Natural killer cell treated with Interleukin-12 subunit alpha and Interleukin-12 subunit beta and Interleukin-15 and Interleukin-18, amount 100 ng/mL, for 72 hours (primary cell): Measurements from ENCODE around the gene SIPA1L3. TPM values are rescaled to one million over a fixed set of nuclear protein-coding genes. Genes with fewer than 3 reads are reported as not detected.
"Not testable (repeated sequence)": the region's sequence is repeated elsewhere in the genome, so short reads cannot be mapped to it uniquely, and the experiment has no call there.

ENCODE experiments used
- ATAC-seq, 2 donors: fragments of 150-1000 bp; cut with Tn5 transposase in 1 of 2; sonication (Bioruptor Pico), chemical (Tn5 transposase) in 1 of 2; 2 replicates each; pipeline ENCODE4 v1.10.0; 2021
- DNase-seq: peaks from one replicate; pipeline ENCODE4 v3.0.0; 2022; ENCODE audit warnings: low spot score
- H3K27ac Mint-ChIP-seq, 2 donors: 1 replicate in 1 of 2; 2 replicates in 1 of 2; pipeline ENCODE4 v1.8.0; 2022; ENCODE audit warnings: mixed read lengths in 2 of 2, mild to moderate bottlenecking in 1 of 2, moderate library complexity in 1 of 2
- H3K27me3 Mint-ChIP-seq, 2 donors: 1 replicate in 1 of 2; 2 replicates in 1 of 2; pipeline ENCODE4 v1.8.0; 2022; ENCODE audit warnings: mixed read lengths in 2 of 2
- H3K36me3 Mint-ChIP-seq: one replicate; pipeline ENCODE4 v1.8.0; 2022; ENCODE audit warnings: mixed read lengths
- H3K4me1 Mint-ChIP-seq, 2 donors: 1 replicate in 1 of 2; 2 replicates in 1 of 2; pipeline ENCODE4 v1.8.0; 2022; ENCODE audit warnings: low read depth in 2 of 2, mixed read lengths in 2 of 2, mild to moderate bottlenecking in 1 of 2
- H3K4me3 Mint-ChIP-seq: one replicate; pipeline ENCODE4 v1.8.0; 2022; ENCODE audit warnings: mixed read lengths
- H3K9me3 Mint-ChIP-seq: 2 replicates; pipeline ENCODE4 v1.8.0; 2022; ENCODE audit warnings: mixed read lengths
- total RNA-seq, 2 donors: library from RNA; stranded (reverse); gene quantifications; one replicate each; pipeline ENCODE4 v1.2.3, GENCODE V29; 2022

Gene SIPA1L3, protein sequence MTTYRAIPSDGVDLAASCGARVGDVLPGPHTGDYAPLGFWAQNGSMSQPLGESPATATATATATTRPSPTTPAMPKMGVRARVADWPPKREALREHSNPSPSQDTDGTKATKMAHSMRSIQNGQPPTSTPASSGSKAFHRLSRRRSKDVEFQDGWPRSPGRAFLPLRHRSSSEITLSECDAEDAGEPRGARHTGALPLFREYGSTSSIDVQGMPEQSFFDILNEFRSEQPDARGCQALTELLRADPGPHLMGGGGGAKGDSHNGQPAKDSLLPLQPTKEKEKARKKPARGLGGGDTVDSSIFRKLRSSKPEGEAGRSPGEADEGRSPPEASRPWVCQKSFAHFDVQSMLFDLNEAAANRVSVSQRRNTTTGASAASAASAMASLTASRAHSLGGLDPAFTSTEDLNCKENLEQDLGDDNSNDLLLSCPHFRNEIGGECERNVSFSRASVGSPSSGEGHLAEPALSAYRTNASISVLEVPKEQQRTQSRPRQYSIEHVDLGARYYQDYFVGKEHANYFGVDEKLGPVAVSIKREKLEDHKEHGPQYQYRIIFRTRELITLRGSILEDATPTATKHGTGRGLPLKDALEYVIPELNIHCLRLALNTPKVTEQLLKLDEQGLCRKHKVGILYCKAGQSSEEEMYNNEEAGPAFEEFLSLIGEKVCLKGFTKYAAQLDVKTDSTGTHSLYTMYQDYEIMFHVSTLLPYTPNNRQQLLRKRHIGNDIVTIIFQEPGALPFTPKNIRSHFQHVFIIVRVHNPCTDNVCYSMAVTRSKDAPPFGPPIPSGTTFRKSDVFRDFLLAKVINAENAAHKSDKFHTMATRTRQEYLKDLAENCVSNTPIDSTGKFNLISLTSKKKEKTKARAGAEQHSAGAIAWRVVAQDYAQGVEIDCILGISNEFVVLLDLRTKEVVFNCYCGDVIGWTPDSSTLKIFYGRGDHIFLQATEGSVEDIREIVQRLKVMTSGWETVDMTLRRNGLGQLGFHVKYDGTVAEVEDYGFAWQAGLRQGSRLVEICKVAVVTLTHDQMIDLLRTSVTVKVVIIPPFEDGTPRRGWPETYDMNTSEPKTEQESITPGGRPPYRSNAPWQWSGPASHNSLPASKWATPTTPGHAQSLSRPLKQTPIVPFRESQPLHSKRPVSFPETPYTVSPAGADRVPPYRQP (N-terminal part only)
- total RNA-seq = 10 to 100 TPM; 16.8 to 31.0 TPM

DNA sequence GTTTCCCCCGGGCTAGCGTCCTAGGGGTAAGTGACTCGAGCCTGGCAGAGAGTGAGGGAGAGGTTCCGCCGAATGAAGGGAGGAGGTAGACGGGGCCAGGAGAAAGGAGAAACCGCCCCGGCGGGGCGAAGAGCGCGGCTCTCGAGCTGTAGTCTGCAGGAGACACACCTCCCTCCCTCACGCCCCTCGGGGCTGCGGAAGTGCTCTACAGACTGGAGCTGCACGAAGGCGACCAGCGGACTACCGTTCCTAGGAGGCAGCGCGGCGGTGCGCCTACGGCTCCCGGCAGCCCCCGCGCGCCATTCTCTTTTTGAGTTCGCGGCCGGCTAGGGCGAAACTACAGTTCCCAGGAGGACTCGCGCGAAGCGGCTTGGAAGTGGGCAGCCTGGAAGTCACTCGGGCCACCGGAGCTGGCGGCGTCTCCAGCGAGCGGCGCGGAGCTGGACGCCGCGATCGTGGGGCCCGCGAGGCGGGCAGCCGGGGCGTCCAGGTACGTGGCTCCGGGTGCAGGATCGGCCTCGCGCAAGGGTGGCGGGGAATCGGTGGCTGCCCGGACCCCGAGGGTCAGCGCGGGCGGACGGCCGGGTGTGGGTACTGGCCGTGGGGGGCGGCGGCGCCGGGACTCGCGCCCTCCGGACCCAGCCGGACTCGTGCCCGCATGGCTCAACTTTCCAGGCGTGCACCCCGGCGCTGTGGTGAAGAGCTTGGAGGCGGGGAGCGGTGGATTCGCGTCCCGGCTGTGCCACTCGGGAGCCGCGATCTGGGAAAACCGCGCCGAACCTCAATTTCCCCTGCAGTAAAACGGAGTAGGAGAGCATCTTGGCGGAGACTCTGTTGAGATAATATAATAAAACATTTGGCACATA is at the start of gene SIPA1L3:
SIPA1L3 (plus strand) TSS at position 340 of the 866 bp plus-strand sequence. CDS start 174,358 bp downstream, outside the sequence.
- H3K27me3 Mint-ChIP-seq = no peaks in the 10 kb centered on the region
- peak; percentile 98 to 99 for ATAC-seq
- peak; percentile 95 for DNase-seq
- no peaks in the 10 kb centered on the region for H3K36me3 Mint-ChIP-seq
- H3K4me3 Mint-ChIP-seq = peak within 1 kb of the TSS; percentile 93
- no peaks in the 10 kb centered on the region for H3K9me3 Mint-ChIP-seq
- H3K4me1 Mint-ChIP-seq = peaks cover 19 to 20% of the 10 kb centered on the region in 2 donors
- peak within 1 kb of the TSS; percentile 46 to 82 for H3K27ac Mint-ChIP-seq

DNA sequence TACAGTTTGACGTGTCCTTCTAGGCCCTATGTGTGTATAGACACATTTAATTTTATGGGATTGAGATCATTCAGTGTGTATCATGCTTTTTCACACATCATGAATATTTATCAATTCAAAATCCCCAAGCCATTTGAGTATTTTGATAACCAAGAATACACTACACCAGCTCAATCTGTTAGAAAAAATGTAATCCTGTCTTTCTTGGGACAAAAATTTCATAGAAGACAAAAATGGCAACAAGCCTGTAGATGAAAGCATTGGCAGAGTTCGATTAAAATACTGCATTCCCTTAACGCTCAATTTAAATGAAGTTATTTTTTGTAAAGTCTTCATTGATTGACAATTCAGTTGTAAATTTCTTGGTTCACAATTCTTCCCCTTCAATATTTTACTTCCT is 42.5 kb upstream of the SIPA1L3 start:
- no peaks in the 10 kb centered on the region for H3K4me1 Mint-ChIP-seq
- H3K36me3 Mint-ChIP-seq = no peaks in the 10 kb centered on the region
- DNase-seq (no peak), ATAC-seq (no peak)
- H3K9me3 Mint-ChIP-seq = no peaks in the 10 kb centered on the region
- H3K27ac Mint-ChIP-seq = no peak overlapping the region
- H3K27me3 Mint-ChIP-seq = peaks cover 0 to 2% of the 10 kb centered on the region in 2 donors
- H3K4me3 Mint-ChIP-seq = no peak overlapping the region

DNA sequence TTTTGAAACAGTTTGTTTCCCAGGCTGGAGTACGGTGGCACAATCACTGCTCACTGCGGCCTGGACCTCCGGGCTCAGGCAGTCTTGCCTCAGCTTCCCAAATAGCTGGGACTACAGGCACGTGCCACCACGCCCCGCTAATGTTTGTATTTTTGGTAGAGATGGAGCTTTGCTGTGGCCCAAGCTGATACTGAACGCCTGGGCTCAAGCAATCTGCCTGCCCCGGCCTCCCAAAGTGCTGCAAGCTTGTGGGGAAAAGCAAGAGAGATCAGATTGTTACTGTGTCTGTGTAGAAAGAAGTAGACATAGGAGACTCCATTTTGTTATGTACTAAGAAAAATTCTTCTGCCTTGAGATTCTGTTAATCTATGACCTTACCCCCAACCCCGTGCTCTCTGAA is 41.1 kb upstream of the SIPA1L3 start:
- not testable (repeated sequence) for ATAC-seq, H3K27me3 Mint-ChIP-seq, H3K9me3 Mint-ChIP-seq, H3K27ac Mint-ChIP-seq, DNase-seq, H3K36me3 Mint-ChIP-seq, H3K4me1 Mint-ChIP-seq, H3K4me3 Mint-ChIP-seq

DNA sequence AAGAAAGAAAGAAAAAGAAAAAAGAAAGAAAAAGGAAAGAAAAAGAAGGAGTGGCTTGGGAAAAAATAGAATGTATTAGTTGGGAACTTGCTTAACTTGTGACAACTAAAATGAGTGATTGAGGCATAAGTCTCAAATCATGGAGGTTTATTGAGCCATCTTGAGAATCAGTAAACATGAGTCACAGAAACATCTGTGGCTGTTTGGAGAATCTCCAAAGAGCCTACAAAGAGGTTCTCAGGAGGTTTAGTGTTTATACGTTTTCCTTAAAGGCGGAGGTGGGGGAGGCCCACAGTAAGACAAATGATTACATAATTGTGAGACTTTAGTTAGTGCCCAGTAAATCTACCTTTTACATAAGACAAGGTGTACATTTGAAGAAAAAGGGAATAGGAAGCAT is 39.2 kb upstream of the SIPA1L3 start:
- ATAC-seq (no peak), DNase-seq (no peak)
- no peaks in the 10 kb centered on the region for H3K4me1 Mint-ChIP-seq
- no peak overlapping the region for H3K4me3 Mint-ChIP-seq
- peaks cover 0 to 8% of the 10 kb centered on the region in 2 donors for H3K27me3 Mint-ChIP-seq
- no peaks in the 10 kb centered on the region for H3K36me3 Mint-ChIP-seq
- no peak overlapping the region for H3K27ac Mint-ChIP-seq
- H3K9me3 Mint-ChIP-seq = no peaks in the 10 kb centered on the region

DNA sequence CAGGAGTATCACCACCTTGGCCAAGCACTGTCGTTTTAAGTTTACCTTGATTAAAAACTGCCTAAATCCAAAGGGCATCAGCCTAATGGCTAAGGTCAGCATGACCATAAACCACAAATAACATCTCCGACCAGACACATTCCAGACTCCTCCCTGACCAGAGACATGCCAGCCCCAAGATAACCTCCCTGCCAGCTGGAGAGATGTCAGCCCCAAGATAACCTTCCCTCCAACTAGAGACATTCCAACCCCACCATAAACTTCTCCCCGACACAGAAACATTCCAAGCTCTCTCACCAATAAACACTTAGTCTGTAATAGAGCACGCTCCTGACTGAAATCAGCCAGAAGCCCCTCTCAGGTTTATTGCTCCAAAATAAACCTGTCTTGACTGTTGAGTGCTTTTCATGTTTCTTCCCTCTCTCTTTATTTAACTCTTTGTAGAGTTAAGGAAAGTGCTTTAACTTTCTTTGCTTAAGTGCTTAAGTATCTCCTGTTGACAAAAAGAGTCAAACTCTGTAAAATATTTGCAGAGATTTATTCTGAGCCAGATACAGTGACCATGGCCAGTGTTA is 37.2 kb upstream of the SIPA1L3 start:
- DNase-seq = no peak
- H3K4me1 Mint-ChIP-seq = no peaks in the 10 kb centered on the region
- H3K27me3 Mint-ChIP-seq = peaks cover 0 to 10% of the 10 kb centered on the region in 2 donors
- no peaks in the 10 kb centered on the region for H3K9me3 Mint-ChIP-seq
- H3K36me3 Mint-ChIP-seq = no peaks in the 10 kb centered on the region
- no peak overlapping the region for H3K4me3 Mint-ChIP-seq
- H3K27ac Mint-ChIP-seq = no peak overlapping the region
- ATAC-seq = no peak

DNA sequence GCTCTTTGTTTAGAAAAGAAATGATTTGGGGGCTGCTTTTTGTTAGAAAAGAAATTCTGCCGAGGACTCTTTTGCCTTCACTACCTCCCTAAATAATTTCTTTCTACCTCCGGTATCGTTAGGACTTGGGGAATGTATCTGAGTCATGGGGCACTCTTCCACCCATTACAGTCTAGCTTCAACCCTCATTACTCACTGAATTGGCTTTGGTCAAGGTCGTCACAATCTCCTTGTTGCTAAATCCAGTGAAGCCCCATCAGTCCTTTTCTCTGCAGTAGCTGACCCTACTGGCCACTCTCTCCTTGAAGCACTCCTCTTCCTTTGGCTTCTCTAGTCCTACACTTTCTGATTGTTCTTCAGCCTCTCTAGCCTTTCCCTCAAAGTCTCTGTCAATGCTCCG is 34.6 kb upstream of the SIPA1L3 start:
- no peak overlapping the region for H3K4me3 Mint-ChIP-seq
- H3K27ac Mint-ChIP-seq = no peak overlapping the region
- no peaks in the 10 kb centered on the region for H3K36me3 Mint-ChIP-seq
- no peak for DNase-seq
- peaks cover 0 to 12% of the 10 kb centered on the region in 2 donors for H3K27me3 Mint-ChIP-seq
- no peaks in the 10 kb centered on the region for H3K4me1 Mint-ChIP-seq
- no peak for ATAC-seq
- no peaks in the 10 kb centered on the region for H3K9me3 Mint-ChIP-seq

DNA sequence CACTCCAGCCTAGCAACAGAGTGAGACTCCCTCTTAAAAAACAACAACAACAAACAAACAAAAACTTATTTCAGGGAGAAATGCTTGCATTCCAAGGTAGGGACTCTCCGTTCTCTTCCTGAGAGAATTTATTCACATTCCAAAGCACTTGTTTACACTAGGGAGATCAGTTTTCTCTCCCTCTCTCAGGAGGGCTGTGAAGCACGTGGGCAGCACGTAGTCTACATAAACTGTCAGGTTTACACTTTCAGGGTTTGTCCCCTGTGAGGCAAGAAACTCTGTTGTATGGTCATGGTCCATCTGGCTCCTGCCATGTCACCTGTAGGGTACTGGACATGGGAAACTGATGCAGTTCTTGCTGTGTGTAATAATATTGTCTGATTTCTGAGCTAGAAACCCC is 32.2 kb upstream of the SIPA1L3 start:
- no peak for ATAC-seq
- H3K9me3 Mint-ChIP-seq = no peaks in the 10 kb centered on the region
- no peak for DNase-seq
- no peaks in the 10 kb centered on the region for H3K4me1 Mint-ChIP-seq
- no peaks in the 10 kb centered on the region for H3K36me3 Mint-ChIP-seq
- no peak overlapping the region for H3K27ac Mint-ChIP-seq
- peaks cover 0 to 13% of the 10 kb centered on the region in 2 donors for H3K27me3 Mint-ChIP-seq
- H3K4me3 Mint-ChIP-seq = no peak overlapping the region

DNA sequence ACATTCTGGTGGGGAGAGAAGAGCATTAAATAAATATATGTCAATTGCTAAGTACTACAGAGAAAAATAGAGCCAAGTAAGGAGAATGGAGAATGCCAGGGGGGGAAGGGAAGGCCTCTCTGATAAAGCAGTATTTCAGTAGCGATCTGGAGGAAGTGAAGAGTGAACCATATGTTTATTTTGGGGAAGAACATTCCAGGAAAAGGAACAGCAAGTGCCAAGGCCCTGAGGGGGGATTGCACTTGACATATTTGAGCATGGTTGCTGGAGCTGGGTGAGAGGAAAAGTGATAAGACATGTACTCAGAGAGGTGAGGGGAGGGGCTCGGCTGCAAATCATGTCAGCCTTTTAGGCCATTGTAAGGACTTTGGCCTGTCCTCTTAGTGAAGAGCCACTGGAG is 31.0 kb upstream of the SIPA1L3 start:
- no peak overlapping the region for H3K4me3 Mint-ChIP-seq
- no peaks in the 10 kb centered on the region for H3K36me3 Mint-ChIP-seq
- DNase-seq = no peak
- H3K27me3 Mint-ChIP-seq = peaks cover 0 to 13% of the 10 kb centered on the region in 2 donors
- no peaks in the 10 kb centered on the region for H3K9me3 Mint-ChIP-seq
- no peak overlapping the region for H3K27ac Mint-ChIP-seq
- H3K4me1 Mint-ChIP-seq = no peaks in the 10 kb centered on the region
- ATAC-seq = no peak

DNA sequence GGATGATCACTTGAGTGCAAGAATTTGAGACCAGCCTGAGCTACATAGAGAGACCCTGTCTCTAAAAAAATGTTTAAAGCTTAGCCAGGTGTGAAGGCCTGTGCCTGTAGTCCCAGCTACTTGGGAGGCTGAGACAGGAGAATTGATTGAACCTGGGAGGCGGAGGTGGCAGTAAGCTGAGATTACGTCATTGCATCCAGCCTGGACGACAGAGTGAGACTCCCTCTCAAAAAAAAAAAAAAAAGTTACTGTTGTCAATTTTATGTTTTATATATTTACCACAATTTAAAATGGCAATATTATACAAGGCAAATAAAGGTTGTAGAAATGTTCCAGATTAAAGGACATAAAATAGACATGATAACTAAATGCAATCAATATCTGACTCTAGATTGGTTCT is 29.9 kb upstream of the SIPA1L3 start:
- ATAC-seq (no peak), DNase-seq (no peak)
- Mint-ChIP-seq H3K27ac (no peak overlapping the region), H3K27me3 (peaks cover 0 to 11% of the 10 kb centered on the region in 2 donors), H3K36me3 (no peaks in the 10 kb centered on the region), H3K4me1 (no peaks in the 10 kb centered on the region), H3K9me3 (no peaks in the 10 kb centered on the region), H3K4me3 (no peak overlapping the region)

DNA sequence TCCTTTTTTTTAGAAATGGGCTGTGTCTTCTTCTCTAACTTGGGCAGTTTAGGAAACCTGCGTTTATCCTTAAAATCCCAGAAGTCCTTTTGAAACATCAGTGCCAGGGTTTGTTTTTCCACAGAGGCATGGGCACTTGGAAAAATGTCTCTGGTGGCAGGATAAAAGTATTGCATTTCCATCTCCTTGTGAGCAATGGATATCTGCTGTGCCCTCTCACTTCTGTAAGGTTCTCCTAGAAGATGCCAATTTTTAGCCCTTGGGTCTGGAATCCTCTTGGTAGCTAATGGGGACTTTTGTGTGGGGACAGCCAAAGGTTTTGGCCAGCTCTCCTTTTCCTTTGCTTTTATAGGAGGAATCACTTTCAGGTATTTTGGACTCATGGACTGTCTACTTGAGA is 21.6 kb upstream of the SIPA1L3 start:
- no peak for ATAC-seq
- no peak overlapping the region for H3K27ac Mint-ChIP-seq
- H3K9me3 Mint-ChIP-seq = no peaks in the 10 kb centered on the region
- H3K4me3 Mint-ChIP-seq = no peak overlapping the region
- no peaks in the 10 kb centered on the region for H3K4me1 Mint-ChIP-seq
- no peaks in the 10 kb centered on the region for H3K27me3 Mint-ChIP-seq
- DNase-seq = no peak
- no peaks in the 10 kb centered on the region for H3K36me3 Mint-ChIP-seq

DNA sequence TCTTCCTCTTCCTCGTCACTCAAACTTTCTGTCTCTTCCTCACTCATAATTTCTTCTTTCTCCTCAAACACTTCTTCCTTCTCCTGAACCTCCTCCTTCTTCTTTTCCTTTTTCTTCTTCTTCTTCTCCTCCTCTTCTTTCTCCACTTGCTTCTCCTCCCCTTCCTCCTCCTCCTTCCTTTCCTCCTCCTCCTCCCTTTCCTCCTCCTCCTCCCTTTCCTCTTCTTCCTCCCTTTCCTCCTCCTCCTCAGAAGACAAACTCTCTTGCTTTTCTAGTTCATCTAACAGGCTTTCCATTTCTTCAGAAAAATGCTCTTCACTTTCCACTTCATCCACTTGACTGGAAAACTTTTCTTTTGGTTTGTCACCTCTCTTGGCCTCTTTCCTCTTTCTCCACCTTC is 20.4 kb upstream of the SIPA1L3 start:
- Mint-ChIP-seq H3K36me3 (no peaks in the 10 kb centered on the region), H3K4me3 (no peak overlapping the region), H3K4me1 (no peaks in the 10 kb centered on the region), H3K27ac (no peak overlapping the region), H3K9me3 (no peaks in the 10 kb centered on the region), H3K27me3 (peaks cover 2 to 3% of the 10 kb centered on the region in 2 donors)
- ATAC-seq = no peak
- no peak for DNase-seq

DNA sequence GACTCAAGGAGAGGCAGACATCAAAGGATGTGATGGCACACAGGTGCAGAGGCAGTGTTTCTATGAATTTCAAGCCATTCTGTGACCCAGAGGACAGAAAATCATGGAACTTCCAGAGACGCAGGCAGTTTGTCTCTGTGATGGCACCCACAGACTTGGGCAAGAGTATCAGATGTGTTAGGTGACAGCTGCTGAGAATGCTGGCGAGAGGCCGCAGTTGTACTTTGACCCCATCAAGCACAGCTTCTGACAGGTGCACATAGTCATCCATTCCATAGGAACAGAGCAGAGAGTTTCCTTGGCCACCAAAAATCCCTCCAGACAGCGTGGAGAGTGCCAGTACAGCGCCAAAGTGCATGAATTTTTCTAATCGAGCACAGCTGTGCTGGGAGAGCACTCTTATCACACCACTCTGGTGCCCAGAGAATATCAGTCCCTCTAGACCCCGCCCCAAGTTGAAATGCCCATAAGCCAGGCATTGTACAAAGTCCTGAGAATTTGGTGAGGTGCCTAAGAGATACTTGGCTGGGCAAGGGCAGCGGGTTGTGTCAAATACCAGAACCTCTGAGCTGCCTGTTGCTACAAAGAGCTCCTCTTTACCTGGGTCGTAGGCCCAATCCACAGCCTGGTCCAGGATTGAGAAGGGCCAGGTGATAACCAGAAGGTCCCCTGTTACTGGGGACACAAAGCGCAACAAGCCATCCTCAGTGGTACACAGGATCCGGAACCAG is 13.0 kb upstream of the SIPA1L3 start:
- Mint-ChIP-seq H3K27ac (no peak overlapping the region), H3K4me3 (no peak overlapping the region), H3K4me1 (no peaks in the 10 kb centered on the region), H3K27me3 (peaks cover 9 to 12% of the 10 kb centered on the region in 2 donors), H3K9me3 (no peaks in the 10 kb centered on the region), H3K36me3 (no peaks in the 10 kb centered on the region)
- ATAC-seq (no peak), DNase-seq (no peak)
